HL-60 (cell line): ENCODE results near the gene MARCHF10.

Source experiments
- POLR2AphosphoS5 ChIP-seq: IDR thresholded peaks from 2 replicates; pipeline ENCODE4 v1.6.1; 2012; ENCODE audit warnings: low read depth
- TF ChIP-seq, protein P1 (sequence below): IDR thresholded peaks from 2 replicates; pipeline ENCODE4 v1.6.1; 2012; ENCODE audit warnings: low read depth; ENCODE audit not compliant: insufficient replicate concordance
- TF ChIP-seq, protein P2 (sequence below): IDR thresholded peaks from one replicate; pipeline ENCODE4 v1.5.1; 2011; ENCODE audit warnings: low read length, control low read depth, inconsistent platforms; ENCODE audit not compliant: insufficient read depth

DNA sequence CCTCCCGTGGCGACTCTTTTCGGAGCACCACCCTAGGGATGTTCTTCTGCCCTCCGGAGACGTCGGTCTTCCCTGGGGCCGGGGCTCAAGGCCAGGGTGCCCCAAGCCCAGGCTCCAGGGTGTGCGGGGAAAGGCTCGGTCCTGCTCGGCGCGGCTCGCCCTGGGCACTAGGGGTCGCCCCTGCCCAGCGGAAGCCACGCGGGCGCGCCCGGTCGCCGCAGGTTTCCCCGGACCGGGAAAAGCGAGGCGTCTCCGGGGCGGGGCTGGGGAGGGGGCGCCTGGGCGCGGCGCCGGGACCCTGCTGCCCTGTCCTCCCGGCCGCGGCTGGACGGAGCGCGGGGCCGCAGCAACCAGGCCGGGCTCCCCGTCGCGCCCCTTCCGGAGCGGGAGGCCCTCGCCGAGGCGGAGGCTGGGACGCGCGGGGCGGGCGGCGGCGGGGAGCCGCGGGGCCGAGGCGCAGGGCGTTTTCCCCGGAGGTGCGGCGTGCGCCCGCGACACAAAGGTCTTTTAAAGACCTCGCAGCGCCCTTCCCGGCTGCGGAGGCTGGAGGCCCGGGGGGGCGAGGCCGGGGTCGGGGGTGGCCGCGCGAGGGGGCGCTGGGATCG is 104.2 kb downstream of the MARCHF10 start:
- TF ChIP-seq, protein P1, sequence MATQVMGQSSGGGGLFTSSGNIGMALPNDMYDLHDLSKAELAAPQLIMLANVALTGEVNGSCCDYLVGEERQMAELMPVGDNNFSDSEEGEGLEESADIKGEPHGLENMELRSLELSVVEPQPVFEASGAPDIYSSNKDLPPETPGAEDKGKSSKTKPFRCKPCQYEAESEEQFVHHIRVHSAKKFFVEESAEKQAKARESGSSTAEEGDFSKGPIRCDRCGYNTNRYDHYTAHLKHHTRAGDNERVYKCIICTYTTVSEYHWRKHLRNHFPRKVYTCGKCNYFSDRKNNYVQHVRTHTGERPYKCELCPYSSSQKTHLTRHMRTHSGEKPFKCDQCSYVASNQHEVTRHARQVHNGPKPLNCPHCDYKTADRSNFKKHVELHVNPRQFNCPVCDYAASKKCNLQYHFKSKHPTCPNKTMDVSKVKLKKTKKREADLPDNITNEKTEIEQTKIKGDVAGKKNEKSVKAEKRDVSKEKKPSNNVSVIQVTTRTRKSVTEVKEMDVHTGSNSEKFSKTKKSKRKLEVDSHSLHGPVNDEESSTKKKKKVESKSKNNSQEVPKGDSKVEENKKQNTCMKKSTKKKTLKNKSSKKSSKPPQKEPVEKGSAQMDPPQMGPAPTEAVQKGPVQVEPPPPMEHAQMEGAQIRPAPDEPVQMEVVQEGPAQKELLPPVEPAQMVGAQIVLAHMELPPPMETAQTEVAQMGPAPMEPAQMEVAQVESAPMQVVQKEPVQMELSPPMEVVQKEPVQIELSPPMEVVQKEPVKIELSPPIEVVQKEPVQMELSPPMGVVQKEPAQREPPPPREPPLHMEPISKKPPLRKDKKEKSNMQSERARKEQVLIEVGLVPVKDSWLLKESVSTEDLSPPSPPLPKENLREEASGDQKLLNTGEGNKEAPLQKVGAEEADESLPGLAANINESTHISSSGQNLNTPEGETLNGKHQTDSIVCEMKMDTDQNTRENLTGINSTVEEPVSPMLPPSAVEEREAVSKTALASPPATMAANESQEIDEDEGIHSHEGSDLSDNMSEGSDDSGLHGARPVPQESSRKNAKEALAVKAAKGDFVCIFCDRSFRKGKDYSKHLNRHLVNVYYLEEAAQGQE: no peak
- TF ChIP-seq, protein P2, sequence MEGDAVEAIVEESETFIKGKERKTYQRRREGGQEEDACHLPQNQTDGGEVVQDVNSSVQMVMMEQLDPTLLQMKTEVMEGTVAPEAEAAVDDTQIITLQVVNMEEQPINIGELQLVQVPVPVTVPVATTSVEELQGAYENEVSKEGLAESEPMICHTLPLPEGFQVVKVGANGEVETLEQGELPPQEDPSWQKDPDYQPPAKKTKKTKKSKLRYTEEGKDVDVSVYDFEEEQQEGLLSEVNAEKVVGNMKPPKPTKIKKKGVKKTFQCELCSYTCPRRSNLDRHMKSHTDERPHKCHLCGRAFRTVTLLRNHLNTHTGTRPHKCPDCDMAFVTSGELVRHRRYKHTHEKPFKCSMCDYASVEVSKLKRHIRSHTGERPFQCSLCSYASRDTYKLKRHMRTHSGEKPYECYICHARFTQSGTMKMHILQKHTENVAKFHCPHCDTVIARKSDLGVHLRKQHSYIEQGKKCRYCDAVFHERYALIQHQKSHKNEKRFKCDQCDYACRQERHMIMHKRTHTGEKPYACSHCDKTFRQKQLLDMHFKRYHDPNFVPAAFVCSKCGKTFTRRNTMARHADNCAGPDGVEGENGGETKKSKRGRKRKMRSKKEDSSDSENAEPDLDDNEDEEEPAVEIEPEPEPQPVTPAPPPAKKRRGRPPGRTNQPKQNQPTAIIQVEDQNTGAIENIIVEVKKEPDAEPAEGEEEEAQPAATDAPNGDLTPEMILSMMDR: peak; percentile 60
- TF ChIP-seq POLR2AphosphoS5: no peak
